Glomerular endothelial cell (primary cell): ENCODE results near the gene SAMM50. TPM values are rescaled to one million over a fixed set of nuclear protein-coding genes. Genes with fewer than 3 reads are reported as not detected.

Experiments used
- DNase-seq: peaks from one replicate; pipeline ENCODE4 v3.0.0-alpha.2; 2011; ENCODE audit warnings: low read depth, low spot score; ENCODE audit errors: extremely low read depth
- total RNA-seq: library from RNA; depleted of rRNA; stranded (reverse); fragments of >200 nt; gene quantifications from 2 replicates; pipeline ENCODE4 v1.2.3, GENCODE V29; 2015

SAMM50 gene
- total RNA-seq, 1 donor from 2014 or later: 54.8 TPM

DNA sequence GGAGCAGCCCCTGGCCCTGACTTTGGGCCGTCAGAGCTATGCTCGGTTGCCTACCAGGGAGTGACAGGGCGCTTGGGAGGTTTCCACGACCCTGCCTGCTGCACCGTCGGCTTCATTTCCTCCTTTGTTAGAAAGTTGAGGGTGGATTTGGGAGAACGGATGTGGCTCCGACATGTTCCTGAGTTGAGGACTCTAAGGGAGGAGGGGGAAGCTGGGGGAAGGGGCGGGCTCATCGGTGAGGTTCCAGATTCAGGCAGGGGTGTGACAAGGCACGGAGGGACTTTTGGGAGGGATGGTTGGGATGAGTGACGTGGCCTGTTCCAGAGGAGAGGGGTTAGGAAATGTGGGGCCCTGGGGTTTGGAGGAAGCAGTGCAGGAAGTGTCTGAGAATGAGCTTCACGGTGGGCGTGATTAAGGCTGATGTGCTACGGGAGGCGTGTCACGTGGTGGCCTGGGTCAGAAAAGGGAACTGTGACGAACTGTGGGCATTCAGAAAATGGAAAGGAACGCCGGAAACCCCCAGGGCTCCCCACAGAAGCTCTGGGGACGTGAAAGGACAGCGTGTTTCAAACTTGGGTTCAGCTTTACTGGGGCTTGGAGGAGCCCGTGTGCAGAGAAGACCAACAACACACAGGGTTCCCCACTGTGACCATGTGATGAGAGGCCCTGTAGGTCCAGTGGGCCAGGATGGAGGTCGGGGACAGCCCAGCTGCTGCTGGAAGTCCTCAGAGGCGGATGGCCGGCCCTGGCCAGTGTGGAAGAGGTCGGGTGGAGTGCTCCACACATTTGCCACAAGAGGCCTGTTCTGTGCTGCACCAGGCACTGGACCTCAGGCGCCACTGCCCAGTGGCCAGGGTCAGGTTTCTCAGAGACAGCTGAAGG, 71.6 kb downstream of the SAMM50 start:
- DNase-seq: no peak

DNA sequence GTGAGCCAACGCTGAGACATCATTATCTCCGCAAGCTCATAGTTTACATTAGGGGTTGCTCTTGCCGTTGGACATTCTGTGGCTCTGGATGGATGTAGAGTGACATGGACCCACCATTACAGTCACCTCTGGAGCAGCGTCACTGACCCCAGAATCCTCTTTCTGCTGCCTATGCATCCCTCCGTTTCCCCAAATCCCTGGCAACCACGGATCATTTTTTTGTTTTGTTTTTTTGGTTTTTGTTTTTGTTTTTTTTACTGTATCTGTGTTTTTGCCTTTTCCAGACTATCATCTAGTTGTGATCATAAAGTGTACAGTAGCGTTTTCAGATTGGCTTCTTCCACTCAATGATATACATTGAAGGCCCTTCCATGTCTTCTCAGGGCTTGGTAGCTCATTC, 72.8 kb downstream of the SAMM50 start:
- DNase-seq: no peak

DNA sequence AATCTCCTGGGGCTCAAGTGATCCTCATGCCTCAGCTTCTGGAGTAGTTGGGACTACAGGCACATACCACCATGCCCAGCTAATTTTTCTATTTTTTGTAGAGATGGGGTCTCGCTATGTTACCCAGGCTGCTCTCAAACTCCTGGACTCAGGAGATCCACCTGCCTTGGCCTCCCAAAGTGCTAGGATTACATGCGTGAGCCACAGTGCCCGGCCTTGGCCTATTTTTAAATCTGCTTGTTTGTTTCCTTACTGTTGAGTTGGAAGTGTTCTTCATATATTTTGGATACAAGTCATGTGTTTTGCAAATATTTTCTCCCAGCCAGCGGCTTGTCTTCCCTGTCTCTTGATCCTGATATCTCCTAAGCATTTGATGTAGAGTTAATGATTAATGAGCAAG, 73.8 kb downstream of the SAMM50 start:
- DNase-seq: no peak

DNA sequence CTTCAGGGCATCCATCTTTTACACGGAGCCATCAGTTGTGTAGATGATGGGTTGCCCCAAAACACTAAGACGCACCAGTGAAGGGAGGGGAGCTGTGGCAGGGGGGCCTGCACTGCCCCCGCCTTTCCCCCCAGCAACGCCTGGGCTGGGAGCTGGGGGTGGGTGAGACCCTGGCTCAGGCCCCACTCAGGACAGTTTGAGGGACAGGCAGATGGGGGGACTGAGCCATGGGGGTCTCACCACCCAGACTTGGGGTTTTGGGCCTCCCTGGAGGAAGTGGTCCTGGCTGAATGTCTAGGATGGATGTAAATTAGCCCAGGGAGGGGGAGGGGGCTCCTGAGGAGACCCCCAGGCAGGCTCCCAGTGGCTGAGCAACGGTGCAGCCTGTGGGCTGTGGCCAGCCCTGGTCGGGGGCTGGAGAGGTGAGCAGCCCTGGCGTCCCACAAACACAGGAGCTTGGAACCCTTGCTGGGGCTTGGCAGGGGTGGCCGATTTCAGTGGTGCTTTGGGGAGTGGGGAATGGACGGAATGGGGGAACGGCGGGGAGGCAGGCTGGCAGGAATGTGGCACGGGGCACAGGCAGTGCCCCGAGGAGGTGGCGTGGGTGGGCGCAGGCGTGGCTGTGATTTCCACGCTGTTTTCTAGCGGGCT, 74.9 kb downstream of the SAMM50 start:
- no peak for DNase-seq

DNA sequence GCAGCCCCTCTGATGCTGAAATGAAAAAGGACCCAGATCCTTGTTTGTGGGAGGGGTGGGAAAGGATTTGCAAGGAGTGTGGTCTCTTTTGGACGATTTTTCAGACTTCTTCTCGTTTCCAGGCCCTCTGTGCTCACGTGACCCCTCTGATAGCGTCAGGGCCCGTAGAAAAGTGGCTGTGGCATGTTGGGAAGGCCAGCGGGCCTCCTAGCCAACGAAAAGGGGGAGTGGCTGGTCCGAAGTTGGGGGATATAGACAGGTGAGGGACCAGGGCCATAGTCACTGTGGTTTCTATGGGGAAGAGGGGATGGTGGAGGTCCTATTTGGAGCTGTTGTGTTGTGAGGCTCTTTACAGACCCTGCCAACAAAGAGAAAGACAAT, 75.5 kb downstream of the SAMM50 start:
- no peak for DNase-seq

DNA sequence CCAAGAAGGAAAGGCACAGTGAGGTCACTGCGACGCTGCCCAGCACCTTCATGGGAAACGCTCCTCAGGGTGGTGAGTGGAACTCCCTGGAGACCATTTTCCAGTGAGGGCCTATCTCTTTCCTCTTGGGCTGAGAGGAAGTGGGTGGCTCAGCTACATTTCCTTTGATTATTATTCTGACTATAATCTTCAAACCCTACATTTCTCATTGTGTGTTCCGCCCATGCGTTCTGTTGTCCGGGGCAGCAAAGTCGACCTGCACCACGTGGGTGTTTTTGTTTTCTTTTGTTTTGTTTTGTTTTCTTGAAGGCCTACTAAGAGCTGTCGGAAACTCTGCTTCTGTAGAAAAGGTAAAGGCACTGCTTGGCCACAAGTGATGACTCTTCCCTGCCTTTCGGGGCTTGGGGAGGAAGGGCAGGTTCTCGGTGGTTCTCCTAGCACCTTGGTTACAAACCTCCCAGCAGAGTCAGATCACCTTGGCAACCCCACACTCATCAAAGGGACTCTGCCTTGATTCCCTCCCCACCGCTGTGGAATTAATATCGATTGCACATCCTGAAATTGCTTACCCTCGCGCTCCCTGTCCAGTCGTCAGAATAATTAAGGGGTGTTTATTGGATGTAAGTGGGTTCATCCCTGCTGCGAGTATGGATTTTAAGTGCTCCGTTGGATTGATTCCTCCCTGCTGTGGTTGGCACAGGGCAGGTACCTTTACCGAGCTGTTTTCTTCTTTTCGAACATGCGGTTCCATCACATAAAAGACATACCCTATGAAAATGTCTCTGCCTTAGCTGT, 76.1 kb downstream of the SAMM50 start:
- no peak for DNase-seq

DNA sequence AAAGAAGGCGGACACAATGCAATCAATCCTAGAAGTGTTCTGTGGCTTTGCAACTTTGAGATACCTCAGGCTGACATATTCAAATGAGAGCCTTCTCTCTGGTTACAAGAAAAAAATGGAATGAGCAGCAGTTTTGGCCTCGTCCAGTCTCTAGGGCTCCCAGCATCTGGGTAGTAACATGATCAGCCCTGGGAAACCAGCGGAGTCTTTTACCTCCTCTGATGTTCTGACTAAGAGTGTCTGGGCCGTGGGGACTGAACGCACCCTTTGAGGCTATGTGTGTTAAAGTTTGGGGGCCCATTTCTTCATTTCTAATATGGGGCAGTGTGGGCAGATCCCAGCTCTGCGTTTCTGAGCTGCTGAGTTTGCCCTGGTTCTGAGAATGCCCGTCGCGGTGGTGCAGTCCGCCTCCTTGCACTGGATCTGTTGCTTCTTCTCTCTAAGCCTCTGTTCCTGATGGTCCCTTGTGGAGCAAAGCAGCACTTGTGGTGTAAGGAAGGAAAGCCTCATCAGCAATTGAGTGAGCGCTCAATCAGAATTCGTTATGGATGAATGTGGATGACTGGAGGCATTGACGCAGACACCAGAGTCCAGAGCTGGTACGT, 77.0 kb downstream of the SAMM50 start:
- DNase-seq: no peak

DNA sequence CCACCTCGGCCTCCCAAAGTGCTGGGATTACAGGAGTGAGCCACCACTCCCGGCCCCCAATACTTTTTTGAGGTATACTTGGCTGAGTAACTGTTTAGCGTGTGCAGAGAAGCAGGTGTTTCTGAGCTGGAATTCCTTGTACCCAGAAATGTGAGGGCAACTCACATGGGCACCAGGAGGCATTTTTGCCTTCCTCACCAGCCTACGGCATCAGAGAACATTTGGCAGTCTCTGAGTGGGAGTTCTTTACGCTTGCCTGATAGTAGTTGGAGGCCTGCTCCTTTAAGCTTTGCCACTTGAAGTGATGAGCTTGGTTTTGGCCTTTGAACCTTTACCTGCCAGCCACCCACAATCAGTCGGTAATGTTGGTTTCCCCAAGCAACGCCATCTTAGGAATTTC, 78.0 kb downstream of the SAMM50 start:
- no peak for DNase-seq

DNA sequence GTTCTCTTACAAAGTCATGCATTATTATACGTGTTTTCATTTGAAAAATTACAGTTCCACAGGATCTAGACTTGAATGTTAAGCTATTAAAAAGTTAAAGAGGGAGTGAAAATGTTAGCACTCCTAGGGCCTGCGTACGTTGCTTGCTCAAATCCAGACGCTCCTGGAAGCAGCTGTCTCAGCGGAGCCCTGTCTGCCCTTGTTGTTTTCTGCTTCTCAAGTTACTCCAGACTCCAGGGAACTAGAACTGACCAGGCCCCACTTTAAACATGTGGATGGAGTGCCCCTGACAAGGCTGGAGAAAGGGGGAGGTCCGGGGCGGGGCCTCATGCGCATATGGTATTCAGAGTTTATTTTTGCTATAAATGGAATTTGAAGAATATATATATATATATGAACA, 78.5 kb downstream of the SAMM50 start:
- no peak for DNase-seq

DNA sequence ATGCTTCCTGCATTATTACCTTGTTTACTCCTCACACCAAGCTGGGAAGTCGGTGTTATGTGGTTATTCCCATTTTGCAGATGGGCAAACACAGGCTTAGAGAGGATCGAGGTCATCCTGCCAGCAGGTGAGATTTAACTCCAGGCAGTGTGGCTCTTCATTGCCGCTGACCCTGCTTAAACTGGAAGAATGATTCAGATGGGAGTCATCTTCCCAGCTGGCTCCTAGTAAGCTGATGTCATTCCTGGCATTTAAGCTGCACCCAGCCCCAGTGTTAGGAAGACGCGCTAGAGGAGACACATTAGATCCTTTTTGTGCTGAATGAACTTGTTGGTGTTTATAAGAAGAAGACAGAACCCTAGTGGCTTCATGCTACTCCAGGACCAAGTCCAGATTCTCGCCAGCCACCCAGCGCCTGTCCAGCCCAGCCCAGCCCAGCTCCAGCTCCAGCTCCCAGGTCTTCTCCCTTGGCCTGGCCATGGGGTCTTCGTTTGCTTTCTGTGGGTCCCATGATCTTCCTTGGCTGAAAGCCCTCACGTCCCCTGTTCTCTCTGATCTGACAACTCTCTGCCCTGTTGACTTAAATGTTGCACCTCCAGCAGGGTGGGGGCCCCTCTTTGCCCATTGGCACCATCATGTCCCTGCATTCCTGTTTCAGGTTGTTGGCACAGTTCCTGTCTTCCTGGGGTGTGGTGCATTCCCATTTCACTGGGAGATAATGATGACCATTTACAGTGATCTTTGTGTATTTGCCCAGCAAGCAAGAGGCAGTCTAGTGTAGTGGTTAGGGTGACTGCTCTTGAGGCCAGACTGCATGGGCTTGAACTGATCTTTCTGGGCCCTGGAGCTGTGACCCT, 82.5 kb downstream of the SAMM50 start:
- DNase-seq: peak; percentile 36

DNA sequence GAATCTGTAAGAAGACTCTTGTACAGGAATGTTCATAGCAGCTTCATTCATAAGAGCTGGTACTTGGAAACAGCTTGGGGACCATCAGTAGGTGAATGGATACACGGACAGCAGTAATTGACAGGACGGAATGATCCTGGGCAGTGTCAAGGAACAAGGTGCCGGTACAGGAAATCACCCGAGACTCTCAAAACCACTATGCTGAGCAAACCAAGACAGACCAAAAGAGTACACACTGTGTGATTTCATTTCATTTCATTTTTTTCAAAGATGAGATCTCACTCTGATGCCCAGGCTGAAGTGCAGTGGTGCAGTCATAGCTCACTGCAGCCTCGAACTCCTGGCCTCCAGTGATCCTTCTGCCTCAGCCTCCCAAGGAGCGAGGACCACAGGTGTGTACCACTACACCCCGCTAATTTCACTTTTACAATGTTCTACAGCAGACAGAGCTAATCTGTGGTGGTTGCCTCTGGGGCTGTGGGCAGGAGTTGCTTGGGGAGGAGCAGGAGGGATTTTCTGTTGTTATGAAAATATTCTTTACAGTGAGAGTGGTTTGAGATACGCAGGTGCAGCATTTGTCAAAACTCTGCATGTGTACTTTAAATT, 84.4 kb downstream of the SAMM50 start:
- DNase-seq: no peak

DNA sequence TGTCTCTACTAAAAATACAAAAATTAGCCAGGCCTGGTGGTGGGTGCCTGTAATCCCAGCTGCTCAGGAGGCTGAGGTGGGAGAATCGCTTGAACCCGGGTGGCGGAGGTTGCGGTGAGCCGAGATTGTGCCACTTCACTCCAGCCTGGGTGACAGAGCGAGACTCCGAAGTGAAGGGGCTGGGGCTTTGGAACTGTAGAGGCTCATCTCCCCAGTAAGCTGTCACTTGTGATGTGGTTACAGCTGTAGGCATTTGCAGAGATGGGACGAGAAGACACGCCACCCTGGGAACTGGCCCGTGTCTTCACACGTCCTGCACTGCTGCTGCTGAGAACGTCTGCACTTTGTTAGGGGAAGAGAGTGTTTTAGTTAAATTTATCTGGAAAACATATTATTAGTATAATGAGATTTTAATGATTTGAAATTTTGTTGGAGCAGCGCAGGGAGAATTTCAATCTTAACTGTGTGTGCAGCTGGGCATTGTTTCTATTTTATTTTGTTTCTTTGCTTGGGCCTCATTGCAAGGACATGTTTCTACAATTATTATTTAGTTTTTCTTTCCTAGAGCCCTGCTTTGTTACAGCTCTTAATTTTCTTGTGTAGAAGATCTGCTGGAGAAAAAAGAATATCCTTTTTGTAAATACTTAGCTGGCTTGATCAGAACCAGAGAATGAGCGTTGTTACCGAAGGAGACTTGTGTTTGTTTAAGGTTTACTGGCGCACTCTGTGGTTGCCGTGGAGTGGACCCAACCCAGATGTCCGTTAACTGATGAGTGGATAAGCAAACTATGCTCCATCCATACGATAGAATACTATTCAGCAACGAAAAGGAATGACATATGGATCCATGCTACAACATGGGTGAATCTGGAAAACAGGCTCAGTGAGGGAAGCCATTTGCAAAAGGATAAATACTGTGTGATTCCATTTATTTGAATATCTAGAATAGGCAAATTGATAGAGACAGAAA, 87.3 kb downstream of the SAMM50 start:
- DNase-seq: no peak

DNA sequence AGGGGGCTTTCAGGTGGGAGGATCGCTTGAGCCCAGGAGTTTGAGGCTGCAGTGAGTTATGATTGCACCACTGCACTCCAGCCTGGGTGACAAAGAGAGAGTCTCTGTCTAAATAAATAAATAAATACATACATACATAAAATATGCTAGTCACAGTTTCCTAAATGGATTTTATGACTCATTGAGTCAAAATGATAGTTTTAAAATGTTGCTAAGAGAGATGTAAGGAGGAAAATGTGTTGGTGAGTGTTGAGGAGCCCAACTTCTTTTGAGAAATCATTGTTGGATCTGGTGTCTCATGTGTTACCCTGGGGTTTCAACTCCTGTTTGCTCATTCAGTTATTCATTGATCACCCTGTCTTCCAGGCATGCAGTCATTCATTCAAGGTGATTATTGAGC, 89.9 kb downstream of the SAMM50 start:
- no peak for DNase-seq

Other genes starting within 250 kb of the SAMM50 start
- 0.23 and 2.7 TPM in 2 replicates for gene EFCAB6, start 143.1 kb upstream of the SAMM50 start, total RNA-seq
- 0.19 and 1.5 TPM in 2 replicates for gene SULT4A1, start 92.9 kb upstream of the SAMM50 start, total RNA-seq
- not detected in 2 replicates for gene PNPLA5, start 63.4 kb upstream of the SAMM50 start, total RNA-seq
- 4.6 and 6.2 TPM in 2 replicates for gene PNPLA3, start 31.6 kb upstream of the SAMM50 start, total RNA-seq
- 118 and 222 TPM in 2 replicates for gene PARVB, start 68.9 kb downstream of the SAMM50 start, total RNA-seq
- not detected in 2 replicates for gene PARVG, start 225.5 kb downstream of the SAMM50 start, total RNA-seq